Ascending aorta (tissue), 2 donors: ENCODE data around the gene RUNX2. TPM values are rescaled to one million over a fixed set of nuclear protein-coding genes. Genes with fewer than 3 reads are reported as not detected.

ENCODE experiments used
- DNase-seq, 2 donors: peaks; one replicate each; pipeline ENCODE4 v3.0.0-alpha.2; 2019; ENCODE audit warnings: low spot score in 2 of 2
- H3K27ac ChIP-seq, 2 donors: fragments of 200-600 bp; sonication (generic); one replicate each; pipeline ENCODE4 v1.5.1; 2016 to 2017; ENCODE audit warnings: mild to moderate bottlenecking in 1 of 2
- H3K27me3 ChIP-seq: fragments of 200-600 bp; sonication (generic); one replicate; pipeline ENCODE4 v1.5.1; 2017
- H3K36me3 ChIP-seq, 2 donors: fragments of 200-600 bp; sonication (generic); one replicate each; pipeline ENCODE4 v1.5.1; 2016
- H3K4me1 ChIP-seq, 2 donors: fragments of 200-600 bp; sonication (generic); one replicate each; pipeline ENCODE4 v1.5.1; 2016 to 2017; ENCODE audit warnings: mild to moderate bottlenecking in 1 of 2
- H3K4me3 ChIP-seq, 2 donors: fragments of 200-600 bp; sonication (generic); one replicate each; pipeline ENCODE4 v1.5.1; 2016 to 2017; ENCODE audit warnings: mild to moderate bottlenecking in 1 of 2
- H3K9me3 ChIP-seq, 2 donors: fragments of 200-600 bp; sonication (generic); one replicate each; pipeline ENCODE4 v1.5.1; 2016
- CTCF ChIP-seq, 3 experiments: fragments of 200-600 bp in 2 of 3; fragments of 450-650 bp in 1 of 3; sonication (generic) in 2 of 3; IDR thresholded peaks; one replicate each; pipeline ENCODE4 v1.5.1; 2016 to 2019; ENCODE audit warnings: antibody characterized with exemption in 3 of 3, mild to moderate bottlenecking in 1 of 3, moderate library complexity in 1 of 3
- intact Hi-C: fragments of 100-400 bp; cut with DNase I; formaldehyde crosslinking; loops from one replicate; pipeline ENCODE4 v1.15.1; 2023
- total RNA-seq: library from RNA; depleted of rRNA; stranded (reverse); fragments of >200 nt; gene quantifications from one replicate; pipeline ENCODE4 v1.1.0, GENCODE V29; 2016

RUNX2 gene
- total RNA-seq, 1 donor from 2014 or later: 0.21 TPM

- H3K9me3 ChIP-seq: no peaks in the 10 kb centered on the region
- no peak overlapping the region for H3K27ac ChIP-seq
- H3K4me3 ChIP-seq: no peak overlapping the region
- H3K27me3 ChIP-seq: no peaks in the 10 kb centered on the region
- H3K36me3 ChIP-seq: no peaks in the 10 kb centered on the region
- H3K4me1 ChIP-seq: no peaks in the 10 kb centered on the region
- intact Hi-C loops: no loop called here
- no peak for TF ChIP-seq CTCF (IDR thresholded peaks at IDR 0.05)
- no peak for DNase-seq
Measured at GRCh38 chr6:45537539-45537938, 209.4 kb downstream of the RUNX2 start.

GRCh38 chr6:45538641-45539547 lies 210.8 kb downstream of the RUNX2 start:
- intact Hi-C loops: no loop called here
- TF ChIP-seq CTCF (IDR thresholded peaks at IDR 0.05): no peak
- Histone ChIP-seq H3K27ac (no peak overlapping the region), H3K4me3 (no peak overlapping the region), H3K27me3 (no peaks in the 10 kb centered on the region), H3K36me3 (no peaks in the 10 kb centered on the region), H3K4me1 (no peaks in the 10 kb centered on the region), H3K9me3 (no peaks in the 10 kb centered on the region)
- DNase-seq: no peak

- no peaks in the 10 kb centered on the region for H3K4me1 ChIP-seq
- H3K27ac ChIP-seq: no peak overlapping the region
- no peaks in the 10 kb centered on the region for H3K27me3 ChIP-seq
- TF ChIP-seq CTCF (IDR thresholded peaks at IDR 0.05): no peak
- no peak for DNase-seq
- H3K36me3 ChIP-seq: no peaks in the 10 kb centered on the region
- intact Hi-C loops: no loop called here
- H3K9me3 ChIP-seq: no peaks in the 10 kb centered on the region
- H3K4me3 ChIP-seq: no peak overlapping the region
Measured at GRCh38 chr6:45540375-45540920, 212.3 kb downstream of the RUNX2 start.

GRCh38 chr6:45541934-45542333 lies 213.8 kb downstream of the RUNX2 start:
- H3K27me3 ChIP-seq: no peaks in the 10 kb centered on the region
- no peak overlapping the region for H3K4me3 ChIP-seq
- intact Hi-C loops: no loop called here

More at GRCh38 chr6:45541934-45542333, 213.8 kb downstream of the RUNX2 start:
- TF ChIP-seq CTCF (IDR thresholded peaks at IDR 0.05): no peak
- Histone ChIP-seq H3K36me3 (no peaks in the 10 kb centered on the region), H3K4me1 (no peaks in the 10 kb centered on the region), H3K9me3 (no peaks in the 10 kb centered on the region), H3K27ac (no peak overlapping the region)
- no peak for DNase-seq
